DND-41 (cell line): ENCODE measurements around the gene CNNM1.

Source experiments
- ATAC-seq: fragments of 200-7000 bp; cut with Tn5 transposase; 3 replicates; pipeline ENCODE4 v1.9.1; 2021; ENCODE audit warnings: low read depth; ENCODE audit not compliant: insufficient read depth
- DNase-seq: peaks from one replicate; pipeline ENCODE4 v3.0.0-alpha.2; 2020
- H2AFZ ChIP-seq: 2 replicates; pipeline ENCODE4 v1.6.0; 2012; ENCODE audit warnings: low read depth, low read length
- H3K27ac ChIP-seq: 2 replicates; pipeline ENCODE4 v1.5.1; 2012; ENCODE audit warnings: low read length, inconsistent platforms
- H3K27me3 ChIP-seq: fragments of 200-600 bp; sonication (generic); 2 replicates; pipeline ENCODE4 v1.6.0; 2012; ENCODE audit warnings: low read length, mild to moderate bottlenecking, inconsistent platforms; ENCODE audit not compliant: insufficient read depth, poor library complexity
- H3K36me3 ChIP-seq: 2 replicates; pipeline ENCODE4 v1.5.1; 2012; ENCODE audit warnings: low read length, inconsistent platforms; ENCODE audit not compliant: insufficient read depth
- H3K4me1 ChIP-seq: 2 replicates; pipeline ENCODE4 v1.5.1; 2012; ENCODE audit warnings: mild to moderate bottlenecking, low read length; ENCODE audit not compliant: insufficient read depth
- H3K4me2 ChIP-seq: 2 replicates; pipeline ENCODE4 v1.6.0; 2012; ENCODE audit warnings: mild to moderate bottlenecking, moderate library complexity, low read length, inconsistent platforms; ENCODE audit not compliant: insufficient read depth
- H3K4me3 ChIP-seq, 2 experiments: fragments of 200-600 bp in 1 of 2; shearing (Covaris generic) in 1 of 2; 2 replicates each; pipeline ENCODE4 v1.5.1; 2012 to 2016; ENCODE audit warnings: inconsistent platforms in 2 of 2, low read length in 2 of 2, mild to moderate bottlenecking in 2 of 2, low read depth in 1 of 2, moderate library complexity in 1 of 2
- H3K79me2 ChIP-seq: 2 replicates; pipeline ENCODE4 v1.6.0; 2012; ENCODE audit warnings: low read length, inconsistent platforms; ENCODE audit not compliant: insufficient read depth
- H3K9ac ChIP-seq: 2 replicates; pipeline ENCODE4 v1.6.0; 2012; ENCODE audit warnings: low read depth, mild to moderate bottlenecking, inconsistent platforms, low read length, moderate library complexity
- H3K9me3 ChIP-seq: 2 replicates; pipeline ENCODE4 v1.5.1; 2012; ENCODE audit warnings: low read length, moderate library complexity, mild to moderate bottlenecking, inconsistent platforms; ENCODE audit not compliant: insufficient read depth, severe bottlenecking
- H4K20me1 ChIP-seq: 2 replicates; pipeline ENCODE4 v1.6.0; 2012; ENCODE audit warnings: low read length; ENCODE audit not compliant: insufficient read depth
- EZH2 ChIP-seq: IDR thresholded peaks from 3 replicates; pipeline ENCODE4 v1.6.1; 2012; ENCODE audit warnings: borderline replicate concordance, low read depth, mild to moderate bottlenecking, moderate library complexity, low read length, inconsistent platforms; ENCODE audit not compliant: severe bottlenecking
- TF ChIP-seq, protein P1 (sequence below): IDR thresholded peaks from 2 replicates; pipeline ENCODE4 v1.5.1; 2012; ENCODE audit warnings: borderline replicate concordance, low read length, moderate library complexity, mild to moderate bottlenecking; ENCODE audit not compliant: poor library complexity, severe bottlenecking; ENCODE audit errors: extremely low read depth

The CNNM1 gene

DNA sequence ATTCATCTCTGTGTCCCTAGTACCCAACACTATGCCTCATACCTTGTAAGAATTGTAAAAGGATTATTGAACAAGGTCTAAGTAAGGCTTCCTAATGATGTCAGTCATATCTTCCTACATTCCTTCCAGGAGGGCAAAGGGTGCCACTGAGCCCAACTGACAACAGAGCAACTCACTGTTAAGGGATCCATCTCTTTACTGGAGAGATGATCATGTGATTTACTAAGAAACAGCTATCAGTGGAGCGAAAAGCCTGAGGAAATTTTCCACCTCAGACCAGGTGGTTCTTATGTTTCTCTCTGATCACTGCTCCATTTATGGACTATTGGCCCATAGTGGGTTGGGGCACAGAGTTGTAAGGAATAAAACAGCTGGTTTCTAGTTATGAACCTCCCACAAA is 38.9 kb upstream of the CNNM1 start:
- H4K20me1 ChIP-seq: no peaks in the 10 kb centered on the region
- H3K36me3 ChIP-seq: no peaks in the 10 kb centered on the region
- no peak for ATAC-seq
- no peak overlapping the region for H3K27ac ChIP-seq
- no peaks in the 10 kb centered on the region for H3K9me3 ChIP-seq
- H2AFZ ChIP-seq: no peak overlapping the region
- H3K79me2 ChIP-seq: no peaks in the 10 kb centered on the region
- H3K9ac ChIP-seq: no peak overlapping the region
- no peak overlapping the region for H3K4me2 ChIP-seq
- no peaks in the 10 kb centered on the region for H3K4me1 ChIP-seq
- H3K27me3 ChIP-seq: no peaks in the 10 kb centered on the region
- no peak overlapping the region for H3K4me3 ChIP-seq
- DNase-seq: no peak
- TF ChIP-seq EZH2: no peak
- TF ChIP-seq, protein P1, sequence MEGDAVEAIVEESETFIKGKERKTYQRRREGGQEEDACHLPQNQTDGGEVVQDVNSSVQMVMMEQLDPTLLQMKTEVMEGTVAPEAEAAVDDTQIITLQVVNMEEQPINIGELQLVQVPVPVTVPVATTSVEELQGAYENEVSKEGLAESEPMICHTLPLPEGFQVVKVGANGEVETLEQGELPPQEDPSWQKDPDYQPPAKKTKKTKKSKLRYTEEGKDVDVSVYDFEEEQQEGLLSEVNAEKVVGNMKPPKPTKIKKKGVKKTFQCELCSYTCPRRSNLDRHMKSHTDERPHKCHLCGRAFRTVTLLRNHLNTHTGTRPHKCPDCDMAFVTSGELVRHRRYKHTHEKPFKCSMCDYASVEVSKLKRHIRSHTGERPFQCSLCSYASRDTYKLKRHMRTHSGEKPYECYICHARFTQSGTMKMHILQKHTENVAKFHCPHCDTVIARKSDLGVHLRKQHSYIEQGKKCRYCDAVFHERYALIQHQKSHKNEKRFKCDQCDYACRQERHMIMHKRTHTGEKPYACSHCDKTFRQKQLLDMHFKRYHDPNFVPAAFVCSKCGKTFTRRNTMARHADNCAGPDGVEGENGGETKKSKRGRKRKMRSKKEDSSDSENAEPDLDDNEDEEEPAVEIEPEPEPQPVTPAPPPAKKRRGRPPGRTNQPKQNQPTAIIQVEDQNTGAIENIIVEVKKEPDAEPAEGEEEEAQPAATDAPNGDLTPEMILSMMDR: no peak

DNA sequence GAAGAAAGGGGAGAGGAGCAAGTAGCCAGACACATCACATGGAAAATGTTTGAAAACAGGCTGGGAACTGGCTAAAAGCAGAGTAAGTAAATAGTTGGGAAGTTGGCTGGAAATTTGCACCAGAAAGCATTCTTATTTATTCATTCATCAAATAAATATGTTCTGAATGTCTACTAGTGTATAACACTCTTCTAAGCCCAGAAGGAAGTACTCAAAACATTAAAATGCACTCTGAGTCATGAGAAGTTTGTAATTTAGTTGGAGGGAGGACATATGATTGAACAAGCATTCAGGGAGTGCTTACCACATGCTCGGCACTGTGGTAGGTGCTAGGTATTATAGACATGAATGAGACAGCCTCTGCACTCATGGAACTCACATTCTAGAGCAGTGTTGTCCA is 37.0 kb upstream of the CNNM1 start:
- no peaks in the 10 kb centered on the region for H3K27me3 ChIP-seq
- H4K20me1 ChIP-seq: no peaks in the 10 kb centered on the region
- H3K27ac ChIP-seq: no peak overlapping the region
- DNase-seq: no peak
- ATAC-seq: no peak
- H3K79me2 ChIP-seq: no peaks in the 10 kb centered on the region
- no peak overlapping the region for H2AFZ ChIP-seq
- H3K36me3 ChIP-seq: no peaks in the 10 kb centered on the region
- no peak overlapping the region for H3K9ac ChIP-seq
- H3K9me3 ChIP-seq: no peaks in the 10 kb centered on the region
- no peaks in the 10 kb centered on the region for H3K4me1 ChIP-seq
- no peak overlapping the region for H3K4me3 ChIP-seq
- no peak overlapping the region for H3K4me2 ChIP-seq
- TF ChIP-seq EZH2: no peak
- TF ChIP-seq, protein P1: no peak

DNA sequence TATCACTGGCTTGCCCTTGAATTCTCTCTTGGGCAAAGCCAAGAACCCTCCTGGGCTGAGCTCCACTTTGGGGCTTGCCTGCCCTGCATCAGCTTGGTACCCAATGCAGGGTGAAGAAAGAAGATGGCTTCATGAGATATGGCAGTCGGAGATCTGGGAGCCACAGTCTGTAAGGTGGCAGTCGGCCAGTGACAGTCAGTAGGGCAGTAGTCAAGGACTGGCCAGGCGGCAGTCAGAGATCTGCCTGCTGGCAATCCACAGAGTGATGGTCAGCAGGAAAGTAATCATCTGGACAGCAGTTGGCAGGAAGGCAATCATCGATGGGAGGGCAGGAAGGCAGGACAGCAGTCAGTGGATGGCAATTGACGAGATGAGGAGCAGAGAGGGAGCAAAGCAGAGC is 32.6 kb upstream of the CNNM1 start:
- no peak overlapping the region for H2AFZ ChIP-seq
- no peaks in the 10 kb centered on the region for H3K79me2 ChIP-seq
- H3K27ac ChIP-seq: no peak overlapping the region
- no peak overlapping the region for H3K4me3 ChIP-seq
- no peaks in the 10 kb centered on the region for H3K4me1 ChIP-seq
- no peaks in the 10 kb centered on the region for H3K27me3 ChIP-seq
- TF ChIP-seq EZH2: no peak
- TF ChIP-seq, protein P1: no peak
- H3K9ac ChIP-seq: no peak overlapping the region
- DNase-seq: no peak
- no peak for ATAC-seq
- no peaks in the 10 kb centered on the region for H3K9me3 ChIP-seq
- H3K4me2 ChIP-seq: no peak overlapping the region
- no peaks in the 10 kb centered on the region for H4K20me1 ChIP-seq
- no peaks in the 10 kb centered on the region for H3K36me3 ChIP-seq

DNA sequence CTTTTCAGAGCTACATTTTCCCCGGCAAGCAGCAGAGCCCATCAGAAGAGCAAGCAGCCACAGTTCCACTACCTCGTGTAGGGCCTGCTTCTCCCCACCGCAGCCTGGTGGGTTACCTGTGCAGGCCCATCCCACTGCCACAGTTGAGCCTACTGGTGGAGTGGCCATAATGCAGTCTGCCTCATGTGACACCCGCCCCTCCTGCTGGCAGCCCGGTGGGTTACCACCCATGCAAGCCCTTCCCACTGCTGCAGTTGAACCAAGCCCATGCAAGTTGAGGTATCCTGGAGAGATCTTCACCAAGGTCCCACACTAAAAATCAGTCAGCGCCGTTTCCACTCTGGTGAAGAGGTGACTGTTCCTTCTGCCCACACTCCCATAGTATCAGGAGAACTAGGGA is 32.1 kb upstream of the CNNM1 start:
- no peak overlapping the region for H2AFZ ChIP-seq
- no peak for TF ChIP-seq EZH2
- TF ChIP-seq, protein P1: no peak
- no peak for ATAC-seq

More for the DNA sequence above, 32.1 kb upstream of the CNNM1 start:
- no peak overlapping the region for H3K4me3 ChIP-seq
- no peak overlapping the region for H3K4me2 ChIP-seq
- H3K79me2 ChIP-seq: no peaks in the 10 kb centered on the region
- H4K20me1 ChIP-seq: no peaks in the 10 kb centered on the region
- H3K36me3 ChIP-seq: no peaks in the 10 kb centered on the region
- no peaks in the 10 kb centered on the region for H3K9me3 ChIP-seq
- H3K27me3 ChIP-seq: no peaks in the 10 kb centered on the region
- no peak overlapping the region for H3K9ac ChIP-seq
- no peak for DNase-seq
- no peak overlapping the region for H3K27ac ChIP-seq
- H3K4me1 ChIP-seq: no peaks in the 10 kb centered on the region
